Stimulated activated CD4-positive, alpha-beta T cell treated with anti-CD3 and anti-CD28 coated beads, Interleukin-1b, Interleukin-23, amount 100 ng/mL, for 48 hours (primary cell): Measurements from ENCODE around the gene LMNA.
"Not testable (repeated sequence)": the region's sequence is repeated elsewhere in the genome, so short reads cannot be mapped to it uniquely, and the experiment has no call there.

Experiments used
- DNase-seq: peaks from one replicate; pipeline ENCODE4 v3.0.0-alpha.2; 2020

The LMNA gene

GRCh38 chr1:156114101-156114918, at the start of gene LMNA:
Gene LMNA (plus strand): TSS chr1:156114711. CDS start chr1:156114919, 208 bp downstream.
- DNase-seq = peak; percentile 79

DNA sequence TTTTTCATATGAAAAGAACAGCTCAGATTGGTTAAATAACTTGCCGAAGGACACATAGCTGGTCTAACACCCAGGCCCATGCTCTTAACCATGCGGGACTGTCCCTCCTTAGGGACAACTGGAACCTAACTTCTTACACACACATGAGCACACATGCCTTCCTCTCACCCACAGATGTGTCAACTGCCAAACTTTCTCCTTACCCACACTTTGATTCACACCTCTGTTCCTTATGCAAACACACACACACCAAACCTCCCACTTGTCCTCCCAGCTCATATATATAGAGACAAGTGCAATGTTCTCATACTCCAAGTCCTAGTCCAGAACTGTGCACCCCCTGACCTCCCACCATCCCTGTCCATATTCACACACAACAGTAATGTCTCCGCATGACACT, 49.3 kb upstream of the LMNA start:
- no peak for DNase-seq

- DNase-seq = no peak
Measured at GRCh38 chr1:156065871-156066270, 48.6 kb upstream of the LMNA start.

DNA sequence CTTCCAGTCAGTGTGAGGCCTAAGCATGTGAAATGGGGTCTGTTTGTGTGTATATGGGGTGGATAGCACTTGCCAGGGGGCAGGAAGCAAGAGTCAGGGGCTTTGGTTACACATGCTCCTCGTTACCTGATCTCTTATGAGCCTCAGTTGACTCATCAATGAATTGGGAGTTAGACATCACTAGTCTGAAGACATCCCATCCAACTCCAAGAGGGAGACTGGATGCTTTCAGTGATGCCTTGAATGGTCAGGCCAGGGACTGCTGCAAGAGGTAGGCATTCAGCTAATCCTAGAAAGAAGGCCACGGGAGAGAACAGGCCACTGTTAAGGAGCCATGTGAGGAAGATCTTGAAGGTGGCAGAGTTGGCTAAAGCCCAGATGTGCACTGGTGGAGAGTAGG, 47.2 kb upstream of the LMNA start:
- DNase-seq = no peak

- no peak for DNase-seq
Measured at GRCh38 chr1:156069490-156070455, 44.7 kb upstream of the LMNA start.

DNA sequence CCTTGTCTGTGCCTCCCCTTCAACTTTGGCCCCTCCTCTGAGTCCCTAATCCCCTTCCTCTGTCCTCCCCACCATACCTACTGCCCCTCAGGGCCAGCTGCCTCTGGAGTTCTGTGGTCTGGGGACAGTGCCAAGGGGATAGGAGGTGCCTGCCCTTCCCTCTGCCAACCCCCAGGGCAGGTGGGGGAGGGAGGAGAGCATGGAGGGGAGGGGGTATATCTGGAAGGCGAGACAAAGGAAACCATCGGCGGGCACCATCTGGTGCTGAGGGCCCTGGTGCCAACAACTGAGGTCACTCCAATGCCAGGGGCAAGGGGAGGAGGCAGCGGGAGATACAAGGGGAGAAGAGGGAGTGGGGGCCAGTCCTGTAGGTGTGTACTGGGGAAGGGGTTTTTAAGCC, 44.0 kb upstream of the LMNA start:
- DNase-seq = no peak

GRCh38 chr1:156071332-156071816, 43.1 kb upstream of the LMNA start:
- DNase-seq = not testable (repeated sequence)

- no peak for DNase-seq
Measured at GRCh38 chr1:156072251-156072650, 42.3 kb upstream of the LMNA start.

- DNase-seq = no peak
Measured at GRCh38 chr1:156073110-156073687, 41.3 kb upstream of the LMNA start.

DNA sequence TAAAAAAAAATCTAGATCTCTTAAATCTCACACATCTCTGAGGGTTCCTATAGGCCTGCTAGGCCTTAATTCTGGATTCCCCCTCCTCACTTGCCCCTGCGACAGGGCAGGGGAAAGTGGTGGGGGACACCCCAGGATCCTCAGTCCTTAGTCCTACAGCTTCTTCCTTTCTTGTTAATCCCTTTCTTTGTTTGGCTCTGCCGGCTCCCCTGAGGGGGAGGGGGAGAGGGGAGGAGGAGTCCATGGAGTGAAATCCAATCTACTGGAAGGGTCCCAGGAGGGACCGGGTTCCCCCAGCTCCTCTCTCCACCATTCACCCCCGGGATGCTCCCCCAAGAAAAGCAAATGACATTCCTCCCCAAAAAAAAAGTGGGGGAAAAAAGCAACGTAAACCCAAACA, 40.8 kb upstream of the LMNA start:
- no peak for DNase-seq

GRCh38 chr1:156074661-156075060, 39.9 kb upstream of the LMNA start:
- no peak for DNase-seq

DNA sequence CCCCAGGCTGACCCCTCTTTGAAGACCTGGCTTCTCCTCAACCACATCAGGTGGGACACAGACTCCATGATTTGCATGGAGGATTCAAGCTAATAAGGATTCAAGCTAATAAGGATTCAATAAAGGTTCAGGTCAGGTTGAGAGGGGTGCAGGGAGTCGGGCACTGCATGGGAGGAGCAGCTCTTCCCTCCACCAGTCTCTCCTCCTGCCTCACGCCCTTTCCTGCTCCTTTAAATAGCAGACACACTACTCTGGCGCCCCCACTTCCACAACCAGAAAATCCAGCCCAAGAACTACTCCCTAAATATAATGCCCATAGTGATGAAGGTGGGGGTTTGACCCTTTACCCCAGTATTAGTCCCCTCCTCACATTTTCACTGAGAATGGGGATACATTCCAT, 39.3 kb upstream of the LMNA start:
- DNase-seq = no peak

DNA sequence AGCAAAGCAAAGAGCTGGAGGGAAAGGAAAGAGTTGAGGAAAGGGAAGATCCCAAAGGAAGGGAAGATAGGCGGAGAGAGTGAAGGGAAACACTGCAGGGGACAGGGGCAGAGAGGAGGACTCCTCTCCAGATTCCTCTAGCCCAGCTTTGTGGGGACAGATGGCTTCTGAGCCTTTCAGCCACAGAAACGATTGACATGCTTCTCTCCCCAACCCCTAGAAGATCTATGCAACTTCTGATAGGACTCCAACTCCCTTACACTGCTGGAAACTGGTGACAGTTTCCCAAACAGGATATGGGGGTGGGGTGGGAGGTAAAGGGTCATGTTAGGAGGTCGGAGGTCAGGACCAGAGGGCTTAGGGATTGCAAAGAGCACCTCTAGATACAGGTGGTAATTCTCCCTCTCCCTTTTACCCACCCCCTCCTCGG, 38.7 kb upstream of the LMNA start:
- DNase-seq = no peak

DNA sequence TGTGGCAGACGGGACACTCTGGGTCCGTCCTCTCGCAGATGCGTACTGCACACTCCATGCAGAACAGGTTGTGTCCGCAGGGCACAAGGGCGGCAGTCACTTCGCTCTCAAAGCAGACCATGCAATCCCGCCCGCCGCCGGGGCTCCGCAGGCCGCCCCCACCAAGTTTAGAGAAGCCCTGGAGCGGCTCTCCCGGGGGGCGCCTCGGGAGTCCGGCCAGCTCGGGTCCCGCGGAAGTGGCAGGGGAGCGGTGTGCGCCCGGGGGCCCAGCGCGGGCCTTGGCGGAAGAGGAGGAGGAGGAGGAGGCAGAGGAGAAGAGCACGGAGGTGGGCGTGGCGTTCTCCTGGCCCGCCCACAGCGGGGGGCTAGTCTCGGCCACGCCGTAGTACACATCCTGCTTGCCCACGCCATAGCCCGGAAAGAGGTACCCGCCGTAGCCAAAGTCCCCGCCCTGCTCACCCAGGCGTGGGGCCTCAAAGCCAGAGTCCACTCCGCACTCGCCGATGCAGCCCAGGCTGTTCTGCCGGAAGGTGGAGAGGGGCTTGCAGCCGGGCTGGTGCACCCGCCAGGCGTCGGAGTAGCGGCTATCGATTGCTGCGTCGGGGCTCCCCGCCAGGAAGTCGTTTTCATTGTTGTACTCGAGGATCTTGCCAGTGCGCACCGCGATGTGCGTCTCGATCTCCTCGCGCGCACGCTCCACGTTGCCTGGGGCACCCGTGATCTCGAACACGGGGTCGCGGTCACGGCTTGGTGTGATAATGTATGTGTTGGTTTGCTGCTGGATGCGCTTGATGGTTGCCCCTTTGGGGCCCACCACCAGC, 37.7 kb upstream of the LMNA start:
- no peak for DNase-seq

- DNase-seq = no peak
Measured at GRCh38 chr1:156077430-156077760, 37.1 kb upstream of the LMNA start.

GRCh38 chr1:156078728-156079127, 35.8 kb upstream of the LMNA start:
- DNase-seq = no peak

GRCh38 chr1:156079762-156080161, 34.7 kb upstream of the LMNA start:
- DNase-seq = no peak

- DNase-seq = no peak
Measured at GRCh38 chr1:156080241-156080862, 34.2 kb upstream of the LMNA start.

DNA sequence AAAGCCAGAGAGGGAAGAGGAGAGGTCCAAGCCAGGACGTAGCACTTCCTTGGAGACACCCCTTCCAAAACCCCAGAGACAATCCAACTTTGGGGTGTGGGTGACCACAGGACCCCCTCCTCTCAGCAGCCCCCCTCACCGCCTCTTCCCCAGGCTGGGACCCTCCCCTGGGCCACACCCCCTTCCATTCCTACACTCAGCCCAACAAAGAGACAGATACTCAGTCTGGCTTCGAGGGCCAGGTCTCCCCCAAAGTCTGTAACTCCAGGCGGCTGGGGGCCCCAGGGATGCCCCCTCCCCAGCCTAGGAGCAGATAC, 33.7 kb upstream of the LMNA start:
- DNase-seq = no peak

DNA sequence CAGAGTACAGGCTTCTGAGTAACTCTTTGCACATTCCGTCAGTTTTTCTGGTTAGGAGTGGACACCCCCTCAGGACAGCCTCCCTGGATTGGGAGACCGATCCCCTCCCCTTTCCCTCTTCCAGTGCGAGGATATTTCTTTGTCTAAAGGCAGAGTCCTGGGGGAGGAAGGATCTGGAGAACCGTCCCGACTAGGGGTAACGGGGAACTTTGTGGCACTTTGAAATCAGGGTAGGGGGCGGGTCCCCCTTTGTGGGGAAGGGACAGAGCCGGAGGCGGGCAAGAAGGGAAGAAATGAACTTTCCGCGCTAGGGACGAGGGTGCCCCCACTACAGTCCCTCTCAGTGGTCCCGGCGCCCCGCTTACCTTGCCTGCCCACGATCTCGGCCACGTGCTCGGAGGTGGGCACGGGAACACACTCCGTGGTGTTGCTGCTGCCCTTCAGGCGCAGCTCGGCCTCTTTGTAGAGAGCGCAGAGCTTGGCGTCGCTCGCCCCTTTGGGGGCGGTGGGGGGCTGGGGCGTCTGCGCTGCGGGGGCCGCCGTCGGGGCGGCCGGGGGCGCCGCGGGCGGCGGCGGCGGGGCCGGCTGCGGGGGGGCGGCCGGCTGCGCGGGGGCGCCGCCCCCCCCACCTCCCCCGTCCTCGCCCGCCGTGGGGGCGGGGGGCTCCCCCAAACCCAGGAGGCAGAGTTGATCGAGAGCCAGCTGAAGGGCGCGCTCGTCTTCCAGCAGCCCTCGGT, 33.2 kb upstream of the LMNA start:
- DNase-seq = no peak

- DNase-seq = no peak
Measured at GRCh38 chr1:156081917-156082308, 32.6 kb upstream of the LMNA start.
